ENCODE measurements around the gene IFNL1. TPM values are rescaled to one million over a fixed set of nuclear protein-coding genes. Genes with fewer than 3 reads are reported as not detected.

The IFNL1 gene
- total and polyA plus RNA-seq, 2 donors from 2014 or later = not detected

DNA sequence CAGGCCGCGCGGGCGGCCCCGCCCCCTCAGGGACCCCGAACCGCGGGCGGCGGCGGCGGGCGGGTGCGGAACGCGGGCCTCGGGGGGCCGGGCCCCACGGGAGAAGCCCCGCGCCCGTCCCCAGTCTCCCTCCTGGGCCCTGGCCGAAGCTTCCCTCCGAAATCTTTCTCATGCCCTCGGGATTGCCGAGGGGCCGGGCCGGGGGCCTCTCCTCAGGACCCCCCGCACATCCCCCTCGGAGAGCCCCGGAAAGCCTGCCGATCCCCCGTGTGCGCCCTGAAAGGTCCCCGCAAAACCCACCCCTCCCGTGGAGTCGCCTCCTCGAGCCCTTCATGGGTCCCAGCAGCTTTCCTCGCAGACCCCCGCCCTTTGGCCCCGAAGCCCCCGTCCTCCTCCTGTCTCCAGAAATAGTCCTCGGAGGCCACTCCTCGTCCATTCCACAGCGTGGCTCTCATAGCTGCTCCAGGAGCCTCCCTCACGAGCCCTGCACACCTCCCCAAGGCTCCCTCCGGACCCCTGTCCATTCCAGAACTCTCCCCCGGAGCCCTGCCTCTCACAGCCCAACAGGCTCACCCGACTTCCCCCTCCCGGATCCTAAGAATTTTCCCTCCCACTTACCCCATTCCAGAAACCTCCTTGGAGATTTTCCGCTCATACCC, 46.6 kb downstream of the IFNL1 start:
- DNase-seq (peak; percentile 21 to 84 (median 57)), FAIRE-seq (no peak)
- H3K36me3 ChIP-seq (ENCODE audit: control insufficient read depth in 2 of 3, insufficient read depth in 3 of 3, low read length in 3 of 3) = no peaks in the 10 kb centered on the region
- H3K4me3 ChIP-seq (ENCODE audit: low read length in 3 of 3) = peak overlapping the region; percentile 50 to 78 (median 69)
- TF ChIP-seq, protein P1, sequence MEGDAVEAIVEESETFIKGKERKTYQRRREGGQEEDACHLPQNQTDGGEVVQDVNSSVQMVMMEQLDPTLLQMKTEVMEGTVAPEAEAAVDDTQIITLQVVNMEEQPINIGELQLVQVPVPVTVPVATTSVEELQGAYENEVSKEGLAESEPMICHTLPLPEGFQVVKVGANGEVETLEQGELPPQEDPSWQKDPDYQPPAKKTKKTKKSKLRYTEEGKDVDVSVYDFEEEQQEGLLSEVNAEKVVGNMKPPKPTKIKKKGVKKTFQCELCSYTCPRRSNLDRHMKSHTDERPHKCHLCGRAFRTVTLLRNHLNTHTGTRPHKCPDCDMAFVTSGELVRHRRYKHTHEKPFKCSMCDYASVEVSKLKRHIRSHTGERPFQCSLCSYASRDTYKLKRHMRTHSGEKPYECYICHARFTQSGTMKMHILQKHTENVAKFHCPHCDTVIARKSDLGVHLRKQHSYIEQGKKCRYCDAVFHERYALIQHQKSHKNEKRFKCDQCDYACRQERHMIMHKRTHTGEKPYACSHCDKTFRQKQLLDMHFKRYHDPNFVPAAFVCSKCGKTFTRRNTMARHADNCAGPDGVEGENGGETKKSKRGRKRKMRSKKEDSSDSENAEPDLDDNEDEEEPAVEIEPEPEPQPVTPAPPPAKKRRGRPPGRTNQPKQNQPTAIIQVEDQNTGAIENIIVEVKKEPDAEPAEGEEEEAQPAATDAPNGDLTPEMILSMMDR (IDR thresholded peaks at IDR 0.05; ENCODE audit: borderline replicate concordance, extremely low read depth, insufficient read depth) = no peak
- no peaks in the 10 kb centered on the region for H3K27me3 ChIP-seq (ENCODE audit: control insufficient read depth, insufficient read depth, low read length)
- H3K9me3 ChIP-seq (ENCODE audit: control insufficient read depth in 2 of 3, insufficient read depth in 1 of 3, low read length in 3 of 3) = no peaks in the 10 kb centered on the region
- intact Hi-C loops (cut with DNase I) = no loop called here
- H3K4me1 ChIP-seq (ENCODE audit: control insufficient read depth in 2 of 3, insufficient read depth in 2 of 3, low read depth in 1 of 3, low read length in 3 of 3) = peaks cover 4 to 10% (median 4%) of the 10 kb centered on the region in 3 donors
- H3K9ac ChIP-seq (ENCODE audit: low read length in 3 of 3) = peak overlapping the region; percentile 49 to 75 (median 74)
- H3K27ac ChIP-seq (ENCODE audit: low read depth in 2 of 2, low read length in 2 of 2) = peak overlapping the region; percentile 57 to 67

DNA sequence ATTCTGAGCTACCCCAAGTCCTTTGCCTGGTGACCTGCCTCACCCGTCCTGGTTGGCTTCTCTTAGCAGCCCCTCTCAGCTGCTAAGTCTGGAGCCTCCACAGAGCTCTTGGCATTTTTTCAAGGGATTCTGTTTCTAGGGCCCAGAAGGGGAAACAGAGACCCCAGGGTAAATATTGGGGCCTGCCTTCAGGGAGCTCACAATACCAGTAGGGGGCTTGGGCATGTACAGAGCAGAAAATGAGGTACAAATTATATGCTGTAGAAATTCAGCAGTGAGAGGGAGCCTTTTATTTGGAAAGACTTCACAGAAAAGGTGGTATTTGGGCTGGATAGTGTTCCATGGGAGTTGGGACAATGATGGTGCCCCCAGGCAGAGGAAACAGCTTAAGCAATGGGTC, 49.7 kb downstream of the IFNL1 start:
- no peaks in the 10 kb centered on the region for H3K9me3 ChIP-seq (ENCODE audit: control insufficient read depth in 2 of 3, insufficient read depth in 1 of 3, low read length in 3 of 3)
- FAIRE-seq (no peak), DNase-seq (no peak)
- H3K27me3 ChIP-seq (ENCODE audit: control insufficient read depth, insufficient read depth, low read length) = no peaks in the 10 kb centered on the region
- no peak overlapping the region for H3K9ac ChIP-seq (ENCODE audit: low read length in 3 of 3)
- intact Hi-C loops (cut with DNase I) = no loop called here
- no peak overlapping the region for H3K4me3 ChIP-seq (ENCODE audit: low read length in 3 of 3)
- peaks cover under 1 to 5% (median under 1%) of the 10 kb centered on the region in 3 donors for H3K4me1 ChIP-seq (ENCODE audit: control insufficient read depth in 2 of 3, insufficient read depth in 2 of 3, low read depth in 1 of 3, low read length in 3 of 3)
- TF ChIP-seq, protein P1 (IDR thresholded peaks at IDR 0.05; ENCODE audit: borderline replicate concordance, extremely low read depth, insufficient read depth) = no peak
- H3K27ac ChIP-seq (ENCODE audit: low read depth in 2 of 2, low read length in 2 of 2) = no peak overlapping the region
- H3K36me3 ChIP-seq (ENCODE audit: control insufficient read depth in 2 of 3, insufficient read depth in 3 of 3, low read length in 3 of 3) = peaks cover 0 to 5% (median 0%) of the 10 kb centered on the region in 3 donors

DNA sequence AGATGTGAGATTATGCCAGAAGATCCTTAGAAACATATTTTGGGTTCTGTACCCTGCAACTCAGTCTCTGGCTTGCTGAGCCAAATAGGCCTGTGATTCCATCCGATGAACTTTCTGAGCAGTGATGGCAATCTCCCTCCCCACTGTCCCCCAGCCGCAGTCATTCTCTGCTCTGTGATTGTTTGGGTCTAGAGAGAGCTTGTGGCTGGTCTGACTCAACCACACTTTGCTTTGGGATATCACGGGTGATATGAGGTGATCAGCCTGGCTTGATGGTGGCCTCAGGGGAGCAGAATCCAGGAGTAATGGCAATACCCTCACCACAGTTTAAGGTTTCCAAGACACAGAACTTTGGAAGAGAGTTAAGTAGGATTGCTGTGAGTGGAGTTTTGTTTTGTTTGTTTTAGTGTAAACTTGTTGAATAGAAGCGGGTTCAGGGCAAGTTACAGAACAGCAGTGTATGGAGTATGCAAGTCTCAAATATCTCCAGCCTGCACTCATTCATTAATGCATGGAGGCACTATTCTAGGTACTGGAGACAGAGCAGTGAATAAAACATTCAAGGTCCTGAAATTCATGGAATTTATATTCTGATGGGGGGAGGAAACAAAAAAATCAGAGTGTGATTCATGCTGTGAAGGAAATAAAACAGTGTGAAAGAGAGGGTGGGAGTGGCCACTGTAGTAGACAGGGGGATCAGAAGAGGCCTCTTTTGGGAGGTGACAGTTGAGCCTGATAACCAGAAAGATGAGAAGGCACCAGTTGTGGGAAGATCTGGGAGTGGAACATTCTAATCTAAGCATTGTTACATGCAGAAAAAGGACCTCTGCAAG, 51.3 kb downstream of the IFNL1 start:
- Histone ChIP-seq H3K36me3 (ENCODE audit: control insufficient read depth in 2 of 3, insufficient read depth in 3 of 3, low read length in 3 of 3) (peaks cover 0 to 8% (median 0%) of the 10 kb centered on the region in 3 donors), H3K4me3 (ENCODE audit: low read length in 3 of 3) (no peak overlapping the region), H3K4me1 (ENCODE audit: control insufficient read depth in 2 of 3, insufficient read depth in 2 of 3, low read depth in 1 of 3, low read length in 3 of 3) (peaks cover 0 to 3% (median 0%) of the 10 kb centered on the region in 3 donors), H3K27me3 (ENCODE audit: control insufficient read depth, insufficient read depth, low read length) (no peaks in the 10 kb centered on the region), H3K27ac (ENCODE audit: low read depth in 2 of 2, low read length in 2 of 2) (no peak overlapping the region), H3K9me3 (ENCODE audit: control insufficient read depth in 2 of 3, insufficient read depth in 1 of 3, low read length in 3 of 3) (no peaks in the 10 kb centered on the region), H3K9ac (ENCODE audit: low read length in 3 of 3) (no peak overlapping the region)
- DNase-seq (no peak), FAIRE-seq (no peak)
- TF ChIP-seq, protein P1 (IDR thresholded peaks at IDR 0.05; ENCODE audit: borderline replicate concordance, extremely low read depth, insufficient read depth) = no peak
- intact Hi-C loops (cut with DNase I) = no loop called here

Other genes with a start within 250 kb of the IFNL1 start
- not detected for gene ACP7, start 212.0 kb upstream of the IFNL1 start, total RNA-seq
- gene ACP7, start 212.0 kb upstream of the IFNL1 start, polyA plus RNA-seq (ENCODE audit: insufficient read depth, low read depth, low replicate concordance) = 0.13 TPM
- gene PAK4, start 170.6 kb upstream of the IFNL1 start, total RNA-seq = 55.6 TPM
- gene PAK4, start 170.6 kb upstream of the IFNL1 start, polyA plus RNA-seq (ENCODE audit: insufficient read depth, low read depth, low replicate concordance) = 52.5 TPM
- 0.60 TPM for gene NCCRP1, start 99.4 kb upstream of the IFNL1 start, total RNA-seq
- 5.5 TPM for gene NCCRP1, start 99.4 kb upstream of the IFNL1 start, polyA plus RNA-seq (ENCODE audit: insufficient read depth, low read depth, low replicate concordance)
- not detected for gene SYCN, start 92.1 kb upstream of the IFNL1 start, total RNA-seq
- not detected for gene SYCN, start 92.1 kb upstream of the IFNL1 start, polyA plus RNA-seq (ENCODE audit: insufficient read depth, low read depth, low replicate concordance)
- gene IFNL3, start 51.4 kb upstream of the IFNL1 start, total RNA-seq = not detected
- gene IFNL3, start 51.4 kb upstream of the IFNL1 start, polyA plus RNA-seq (ENCODE audit: insufficient read depth, low read depth, low replicate concordance) = not detected
- not detected for gene IFNL4, start 47.6 kb upstream of the IFNL1 start, total RNA-seq
- gene IFNL4, start 47.6 kb upstream of the IFNL1 start, polyA plus RNA-seq (ENCODE audit: insufficient read depth, low read depth, low replicate concordance) = not detected
- not detected for gene IFNL2, start 28.0 kb upstream of the IFNL1 start, total RNA-seq
- not detected for gene IFNL2, start 28.0 kb upstream of the IFNL1 start, polyA plus RNA-seq (ENCODE audit: insufficient read depth, low read depth, low replicate concordance)
- 1.2 TPM for gene LRFN1, start 24.5 kb downstream of the IFNL1 start, total RNA-seq
- 0.80 TPM for gene LRFN1, start 24.5 kb downstream of the IFNL1 start, polyA plus RNA-seq (ENCODE audit: insufficient read depth, low read depth, low replicate concordance)
- gene GMFG, start 39.6 kb downstream of the IFNL1 start, total RNA-seq = 60.7 TPM
- 52.4 TPM for gene GMFG, start 39.6 kb downstream of the IFNL1 start, polyA plus RNA-seq (ENCODE audit: insufficient read depth, low read depth, low replicate concordance)
- 100 TPM for gene SAMD4B, start 46.0 kb downstream of the IFNL1 start, total RNA-seq
- 92.9 TPM for gene SAMD4B, start 46.0 kb downstream of the IFNL1 start, polyA plus RNA-seq (ENCODE audit: insufficient read depth, low read depth, low replicate concordance)
- gene PAF1, start 94.7 kb downstream of the IFNL1 start, total RNA-seq = 37.1 TPM
- gene PAF1, start 94.7 kb downstream of the IFNL1 start, polyA plus RNA-seq (ENCODE audit: insufficient read depth, low read depth, low replicate concordance) = 54.0 TPM
- gene MED29, start 95.0 kb downstream of the IFNL1 start, total RNA-seq = 50.4 TPM
- 32.4 TPM for gene MED29, start 95.0 kb downstream of the IFNL1 start, polyA plus RNA-seq (ENCODE audit: insufficient read depth, low read depth, low replicate concordance)
- 132 TPM for gene ZFP36, start 110.4 kb downstream of the IFNL1 start, total RNA-seq
- 87.9 TPM for gene ZFP36, start 110.4 kb downstream of the IFNL1 start, polyA plus RNA-seq (ENCODE audit: insufficient read depth, low read depth, low replicate concordance)
- gene PLEKHG2, start 116.3 kb downstream of the IFNL1 start, total RNA-seq = 29.7 TPM
- gene PLEKHG2, start 116.3 kb downstream of the IFNL1 start, polyA plus RNA-seq (ENCODE audit: insufficient read depth, low read depth, low replicate concordance) = 8.5 TPM
- 1,461 TPM for gene RPS16, start 139.5 kb downstream of the IFNL1 start, total RNA-seq
- gene RPS16, start 139.5 kb downstream of the IFNL1 start, polyA plus RNA-seq (ENCODE audit: insufficient read depth, low read depth, low replicate concordance) = 1,965 TPM
- 123 TPM for gene SUPT5H, start 149.2 kb downstream of the IFNL1 start, total RNA-seq
- 106 TPM for gene SUPT5H, start 149.2 kb downstream of the IFNL1 start, polyA plus RNA-seq (ENCODE audit: insufficient read depth, low read depth, low replicate concordance)
- gene TIMM50, start 184.4 kb downstream of the IFNL1 start, total RNA-seq = 52.4 TPM
- 74.4 TPM for gene TIMM50, start 184.4 kb downstream of the IFNL1 start, polyA plus RNA-seq (ENCODE audit: insufficient read depth, low read depth, low replicate concordance)
- gene DLL3, start 202.5 kb downstream of the IFNL1 start, total RNA-seq = 0.13 TPM
- gene DLL3, start 202.5 kb downstream of the IFNL1 start, polyA plus RNA-seq (ENCODE audit: insufficient read depth, low read depth, low replicate concordance) = 0.17 TPM
- not detected for gene SELENOV, start 218.7 kb downstream of the IFNL1 start, total RNA-seq
- not detected for gene SELENOV, start 218.7 kb downstream of the IFNL1 start, polyA plus RNA-seq (ENCODE audit: insufficient read depth, low read depth, low replicate concordance)
- 3.3 TPM for gene EID2B, start 236.4 kb downstream of the IFNL1 start, total RNA-seq
- gene EID2B, start 236.4 kb downstream of the IFNL1 start, polyA plus RNA-seq (ENCODE audit: insufficient read depth, low read depth, low replicate concordance) = 4.6 TPM
- 12.0 TPM for gene EID2, start 243.8 kb downstream of the IFNL1 start, total RNA-seq
- gene EID2, start 243.8 kb downstream of the IFNL1 start, polyA plus RNA-seq (ENCODE audit: insufficient read depth, low read depth, low replicate concordance) = 17.0 TPM